GM21786 (cell line): ENCODE results near the gene ST6GALNAC5.
"Not testable (repeated sequence)": the region's sequence is repeated elsewhere in the genome, so short reads cannot be mapped to it uniquely, and the experiment has no call there.

Experiments used
- ATAC-seq: cut with Tn5 transposase; IDR thresholded peaks from one replicate; pipeline ENCODE4 v1.9.1; 2021; ENCODE audit not compliant: unreplicated experiment

The ST6GALNAC5 gene

DNA sequence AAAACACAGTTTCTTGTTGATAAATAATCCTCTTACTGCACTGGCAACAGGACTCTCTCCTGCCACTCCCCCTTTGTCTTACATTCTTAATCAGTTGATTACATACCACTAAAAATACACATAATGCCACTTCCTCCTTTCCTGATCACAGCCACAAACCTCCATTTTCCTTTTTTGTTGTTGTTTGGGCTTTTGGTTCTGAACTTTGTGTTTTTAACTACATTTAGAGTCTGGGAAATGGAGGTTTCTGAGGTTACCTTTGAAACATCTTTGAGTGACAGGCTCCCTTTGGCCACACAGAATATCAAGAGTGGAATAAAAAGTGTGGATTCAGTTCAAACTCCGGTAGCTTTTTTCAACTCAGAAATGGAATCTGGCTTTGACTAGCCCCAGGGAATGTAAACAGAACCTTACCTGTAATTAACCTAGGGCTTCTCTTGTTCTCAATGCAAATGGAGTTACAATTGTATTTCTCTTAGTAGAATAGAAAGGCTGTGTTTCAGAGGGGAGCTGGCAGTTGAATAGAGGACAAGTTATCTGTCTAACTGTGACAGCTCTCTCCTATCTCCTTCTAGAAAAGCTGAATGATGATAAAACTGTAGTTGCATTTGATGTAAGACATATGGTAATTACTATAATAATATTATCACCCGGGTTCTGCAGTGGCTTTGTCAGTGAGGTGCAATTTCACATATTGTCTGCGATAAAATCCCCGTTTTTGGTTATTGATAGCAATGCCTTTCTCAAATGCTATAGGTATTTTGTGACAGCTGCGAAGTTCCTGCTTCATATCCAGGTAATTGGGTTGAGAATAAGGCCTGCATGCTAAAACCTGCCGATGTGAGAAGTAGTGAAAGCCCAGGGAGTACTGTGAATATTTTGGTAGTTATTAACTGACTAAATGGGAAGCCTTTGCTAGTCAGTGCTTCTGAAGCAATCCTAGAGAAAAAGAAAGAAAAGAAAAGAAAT is 66.9 kb downstream of the ST6GALNAC5 start:
- no peak for ATAC-seq

GRCh38 chr1:76938304-76938703 is 71.0 kb downstream of the ST6GALNAC5 start:
- ATAC-seq, result no peak

DNA sequence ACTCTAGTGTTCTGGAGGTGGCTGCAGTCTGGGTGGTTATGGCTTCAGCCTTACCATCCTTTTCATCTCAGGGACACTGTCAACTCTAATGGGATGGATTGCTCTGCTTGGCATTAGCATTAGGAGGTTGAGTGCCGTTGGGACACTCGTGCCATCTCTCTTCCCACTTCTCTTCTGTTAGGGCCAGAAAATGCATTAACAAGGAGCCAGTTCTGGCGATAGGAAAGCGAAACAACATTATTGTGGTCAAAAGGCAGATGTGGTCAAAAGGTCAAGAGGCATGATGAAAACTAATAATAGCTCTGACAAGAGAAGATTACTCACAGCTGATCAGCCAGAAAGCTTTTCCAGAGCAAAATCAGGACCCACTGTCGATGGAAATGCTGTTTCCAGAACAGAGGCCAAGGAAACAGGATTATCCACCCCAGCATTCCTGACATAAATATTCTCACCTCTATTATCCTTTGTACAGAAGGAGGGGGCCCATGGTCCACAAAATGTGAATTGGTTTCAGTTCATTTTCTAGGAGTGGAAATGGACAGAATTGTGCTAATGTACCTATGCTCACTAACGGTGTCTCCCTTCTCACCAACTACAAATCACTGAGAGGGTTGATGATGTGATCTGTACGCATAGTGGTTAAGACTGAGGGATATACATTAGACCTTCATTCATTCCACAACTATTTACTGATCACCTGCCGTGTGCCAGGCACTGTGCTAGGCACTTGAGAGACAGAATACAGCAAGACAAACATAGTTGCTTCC is 72.0 kb downstream of the ST6GALNAC5 start:
- peak; percentile 64 for ATAC-seq

GRCh38 chr1:76939817-76940216 is 72.5 kb downstream of the ST6GALNAC5 start:
- no peak for ATAC-seq

GRCh38 chr1:76940571-76941335 is 73.5 kb downstream of the ST6GALNAC5 start:
- no peak for ATAC-seq

- no peak for ATAC-seq
Measured at GRCh38 chr1:76942549-76942948, 75.3 kb downstream of the ST6GALNAC5 start.

DNA sequence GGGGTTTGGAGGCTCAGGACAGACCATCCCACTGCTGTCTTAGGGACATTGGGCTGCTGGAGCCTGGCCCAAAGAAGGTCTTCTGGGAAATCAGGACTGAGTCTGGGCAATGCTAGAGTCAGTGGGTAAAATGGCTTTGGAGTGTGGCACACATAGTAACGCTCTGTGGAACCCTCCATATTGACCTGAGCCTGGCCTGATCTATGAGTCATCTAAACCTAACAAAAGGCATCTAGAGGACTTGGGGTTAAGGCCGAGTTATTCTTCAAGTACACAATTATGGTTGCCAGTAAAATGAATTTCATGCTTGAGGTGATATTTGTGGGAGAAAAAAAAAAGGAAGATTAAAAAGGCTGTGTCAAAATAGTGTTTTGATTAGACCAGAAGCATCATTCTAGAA is 77.7 kb downstream of the ST6GALNAC5 start:
- no peak for ATAC-seq

GRCh38 chr1:76948846-76949245 is 81.6 kb downstream of the ST6GALNAC5 start:
- ATAC-seq, result no peak

DNA sequence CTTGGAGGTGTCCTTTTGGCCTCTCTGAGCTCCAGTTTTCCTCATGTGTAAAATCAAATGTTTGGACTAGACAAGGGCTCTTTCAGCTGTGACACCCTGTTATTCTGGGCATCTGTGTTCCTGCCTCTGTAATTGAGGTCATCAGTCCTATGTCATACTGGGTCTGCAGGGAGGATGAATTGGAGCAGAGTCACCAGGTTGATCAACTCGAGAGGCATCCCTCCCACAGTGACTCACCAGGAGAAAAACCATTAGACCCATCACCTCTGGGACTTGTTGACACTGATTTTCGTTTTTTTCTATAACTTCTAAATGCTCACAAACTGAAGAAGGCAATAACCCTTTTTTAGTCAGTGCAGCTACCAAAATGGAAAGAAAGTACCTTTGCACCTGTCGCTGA is 82.2 kb downstream of the ST6GALNAC5 start:
- no peak for ATAC-seq

GRCh38 chr1:76950306-76950705 is 83.0 kb downstream of the ST6GALNAC5 start:
- ATAC-seq, result no peak

GRCh38 chr1:76951153-76951552 is 83.9 kb downstream of the ST6GALNAC5 start:
- no peak for ATAC-seq

DNA sequence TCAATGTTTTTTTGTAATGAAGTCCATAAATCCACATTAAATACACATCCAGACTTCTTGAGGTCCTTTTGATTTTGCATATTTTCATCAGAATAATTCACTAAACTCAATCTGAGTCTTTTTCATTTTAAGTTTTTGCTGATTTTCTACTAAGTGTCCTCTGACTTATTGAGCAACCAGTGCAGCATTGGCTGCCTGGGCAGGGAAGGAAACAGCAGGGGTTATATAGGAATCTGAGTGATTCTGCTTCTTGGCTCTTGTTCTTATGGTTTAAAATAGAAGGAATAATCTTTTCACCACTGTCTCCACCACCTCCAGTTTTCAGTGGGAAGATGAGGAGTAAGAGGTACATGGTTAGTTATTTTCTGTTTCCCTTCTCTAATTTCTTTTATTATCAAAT is 88.4 kb downstream of the ST6GALNAC5 start:
- no peak for ATAC-seq

DNA sequence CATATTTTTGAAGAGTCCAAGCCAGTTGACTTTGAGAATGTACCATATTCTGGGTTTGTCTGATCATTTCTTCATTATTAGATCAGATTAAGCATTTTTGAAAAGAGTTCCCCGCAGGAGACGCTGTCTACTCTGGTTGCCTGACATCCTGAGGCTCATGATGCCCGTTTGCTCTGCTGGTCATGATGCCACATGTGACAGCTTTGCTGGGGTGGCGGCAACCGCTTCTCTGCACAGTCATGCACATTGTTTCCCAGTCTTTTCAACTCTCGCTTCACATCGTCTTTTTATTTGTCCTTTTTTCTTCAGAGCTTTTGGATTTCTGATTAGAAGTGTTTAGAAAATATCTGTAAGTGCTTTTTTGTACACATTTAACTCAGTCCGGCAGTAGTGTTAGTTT is 90.7 kb downstream of the ST6GALNAC5 start:
- no peak for ATAC-seq

GRCh38 chr1:76958828-76959227 is 91.5 kb downstream of the ST6GALNAC5 start:
- ATAC-seq, result no peak

DNA sequence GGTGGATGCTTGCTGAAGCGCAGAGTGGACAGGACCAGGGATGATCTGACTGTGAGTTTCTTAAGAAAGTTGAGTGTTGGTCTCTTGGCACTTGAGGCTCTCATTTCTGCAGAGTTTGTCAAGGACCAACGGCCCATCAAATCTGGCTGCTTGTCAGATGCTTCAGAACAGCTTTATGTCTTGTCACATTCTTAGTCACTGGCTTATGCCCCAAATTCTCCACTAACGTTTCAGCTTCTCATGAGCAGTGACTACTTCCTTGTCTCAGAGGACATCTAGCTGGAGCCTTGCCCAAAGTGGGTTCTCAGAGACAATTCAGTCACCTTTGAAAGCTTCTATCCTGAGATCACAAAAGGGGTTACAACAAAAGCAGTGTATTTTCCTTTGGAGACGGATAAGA is 92.3 kb downstream of the ST6GALNAC5 start:
- no peak for ATAC-seq

- ATAC-seq, result no peak
Measured at GRCh38 chr1:76961181-76961819, 94.0 kb downstream of the ST6GALNAC5 start.

GRCh38 chr1:76961820-76962207 is 94.5 kb downstream of the ST6GALNAC5 start:
- no peak for ATAC-seq

DNA sequence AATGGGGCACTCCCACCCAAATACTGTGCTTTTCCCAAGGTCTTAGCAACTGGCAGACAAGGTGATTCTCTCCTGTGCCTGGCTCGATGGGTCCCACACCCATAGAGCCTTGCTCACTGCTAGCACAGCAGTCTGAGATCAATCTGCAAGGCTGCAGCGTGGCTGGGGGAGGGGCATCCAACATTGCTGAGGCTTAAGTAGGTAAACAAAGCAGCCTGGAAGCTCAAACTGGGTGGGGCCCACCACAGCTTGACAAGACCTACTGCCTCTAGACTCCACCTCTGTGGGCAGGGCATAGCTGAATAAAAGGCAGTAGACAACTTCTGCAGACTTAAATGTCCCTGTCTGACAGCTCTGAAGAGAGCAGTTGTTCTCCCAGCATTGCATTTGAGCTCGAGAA is 114.0 kb downstream of the ST6GALNAC5 start:
- not testable (repeated sequence) for ATAC-seq

- ATAC-seq, result no peak
Measured at GRCh38 chr1:76989976-76990375, 122.7 kb downstream of the ST6GALNAC5 start.

- no peak for ATAC-seq
Measured at GRCh38 chr1:76993036-76993435, 125.8 kb downstream of the ST6GALNAC5 start.
